CD4-positive, alpha-beta T cell treated with Interleukin-15 for 4 hours (primary cell): ENCODE results near the gene BUB1B.
"Not testable (repeated sequence)": the region's sequence is repeated elsewhere in the genome, so short reads cannot be mapped to it uniquely, and the experiment has no call there.

Experiments used
- DNase-seq: peaks from one replicate; pipeline ENCODE4 v3.0.0-alpha.2; 2020; ENCODE audit warnings: low spot score

BUB1B gene

GRCh38 chr15:40136470-40137302 lies 24.2 kb upstream of the BUB1B start:
- no peak for DNase-seq

GRCh38 chr15:40137303-40138200 lies 23.3 kb upstream of the BUB1B start:
- DNase-seq, result no peak

DNA sequence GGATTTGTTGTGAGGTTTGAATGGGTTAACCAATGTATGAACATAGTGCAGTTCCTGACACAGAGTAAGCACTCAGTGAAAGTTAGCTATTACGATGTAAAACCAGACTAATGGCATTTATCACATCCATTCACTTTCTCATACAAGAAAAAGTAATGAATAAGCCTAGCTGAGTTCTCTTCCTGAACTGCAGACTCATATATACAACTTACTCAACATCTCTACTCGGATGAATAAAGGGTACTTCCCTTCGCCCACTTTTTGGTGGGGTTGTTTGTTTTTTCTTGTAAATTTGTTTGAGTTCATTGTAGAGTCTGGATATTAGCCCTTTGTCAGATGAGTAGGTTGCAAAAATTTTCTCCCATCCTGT lies 22.7 kb upstream of the BUB1B start:
- DNase-seq, result not testable (repeated sequence)

GRCh38 chr15:40142428-40142827 lies 18.4 kb upstream of the BUB1B start:
- DNase-seq, result no peak

DNA sequence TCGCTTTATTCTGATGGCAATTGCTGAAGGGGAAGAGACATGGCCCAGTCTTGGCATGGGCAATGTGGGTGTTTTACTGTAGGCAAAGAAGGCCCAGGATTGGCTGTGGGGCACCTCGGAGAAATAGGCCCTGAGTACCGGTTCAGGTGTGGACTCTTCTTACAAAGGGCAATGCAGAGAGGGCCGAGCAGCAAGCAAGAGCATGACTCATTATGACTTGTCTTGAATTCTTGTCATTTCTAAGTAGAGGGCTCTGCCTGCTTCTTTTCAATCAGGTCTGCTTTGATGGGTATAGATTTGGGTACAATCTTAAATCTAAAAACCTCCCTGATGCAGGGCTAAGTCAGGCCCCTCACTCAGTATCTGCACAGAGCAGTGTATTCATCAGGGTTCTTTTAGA lies 14.8 kb upstream of the BUB1B start:
- DNase-seq, result no peak

GRCh38 chr15:40149339-40149738 lies 11.5 kb upstream of the BUB1B start:
- DNase-seq, result no peak

GRCh38 chr15:40150163-40150925 lies 10.5 kb upstream of the BUB1B start:
- no peak for DNase-seq

DNA sequence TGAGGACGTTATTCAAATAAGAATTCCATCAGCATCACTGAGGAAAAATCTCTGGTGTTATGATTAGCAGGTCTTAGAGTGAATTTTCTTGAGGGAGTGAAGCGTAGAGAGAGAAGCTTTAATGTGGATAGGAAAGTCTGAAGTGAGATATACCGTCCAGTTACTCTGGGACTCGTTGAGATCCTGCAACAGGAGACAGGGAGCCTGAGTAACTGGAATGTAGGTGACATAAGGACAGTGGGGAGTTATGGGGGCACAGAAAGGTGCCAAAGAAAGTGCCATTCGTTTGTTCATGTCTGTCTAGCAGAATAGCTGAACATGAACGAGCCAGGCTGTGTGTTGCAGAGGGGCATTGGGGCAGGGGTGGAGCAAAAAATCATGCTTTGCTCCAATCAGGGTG lies 9.4 kb upstream of the BUB1B start:
- DNase-seq, result no peak

GRCh38 chr15:40151991-40152390 lies 8.9 kb upstream of the BUB1B start:
- no peak for DNase-seq

- DNase-seq, result not testable (repeated sequence)
These were observed 6.0 kb upstream of the BUB1B start for GRCh38 chr15:40154821-40155220.

GRCh38 chr15:40155270-40155910 lies 5.5 kb upstream of the BUB1B start:
- DNase-seq, result no peak

GRCh38 chr15:40157778-40158447 lies 3.0 kb upstream of the BUB1B start:
- DNase-seq, result no peak

- DNase-seq, result no peak
These were observed 848 bp upstream of the BUB1B start for GRCh38 chr15:40160021-40160420.

- DNase-seq, result no peak
These were observed 973 bp downstream of the BUB1B start for GRCh38 chr15:40161693-40162391.

GRCh38 chr15:40162552-40162951 lies 1.7 kb downstream of the BUB1B start:
- DNase-seq, result no peak

DNA sequence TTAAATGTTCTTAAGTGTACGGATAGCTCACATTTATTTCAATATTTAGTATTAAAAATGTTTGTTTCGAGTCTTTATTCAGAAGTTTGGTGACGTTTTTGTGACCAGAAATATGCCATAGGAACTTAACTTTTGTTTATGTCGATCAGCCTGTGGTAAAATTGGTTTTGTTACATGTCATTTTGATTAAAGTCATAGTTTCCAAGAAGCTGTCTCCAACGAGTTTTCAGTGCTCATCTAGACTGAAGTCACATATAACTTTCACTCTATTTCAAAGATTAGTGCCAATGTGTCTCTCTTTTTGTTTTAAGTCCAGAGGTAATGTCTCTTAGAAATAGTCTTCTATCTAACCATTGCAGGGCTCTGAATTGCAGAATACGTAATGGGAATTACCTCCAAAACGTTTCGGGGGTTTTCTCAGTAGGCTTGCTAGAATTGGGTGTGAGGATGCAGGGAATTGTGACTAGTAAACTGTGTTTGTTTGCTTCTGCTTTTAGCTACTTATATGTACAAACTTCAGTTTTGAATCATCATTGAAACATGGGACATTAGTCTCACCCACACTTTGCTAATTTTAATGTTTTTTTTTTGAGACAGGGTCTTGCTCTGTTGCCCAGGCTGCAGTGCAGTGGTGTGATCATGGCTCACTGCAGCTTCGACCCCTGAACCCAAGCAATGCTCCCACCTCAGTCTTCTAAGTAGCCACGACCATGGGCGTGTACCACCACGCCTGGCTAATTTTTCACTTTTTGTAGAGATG lies 3.0 kb downstream of the BUB1B start:
- DNase-seq, result peak; percentile 4

DNA sequence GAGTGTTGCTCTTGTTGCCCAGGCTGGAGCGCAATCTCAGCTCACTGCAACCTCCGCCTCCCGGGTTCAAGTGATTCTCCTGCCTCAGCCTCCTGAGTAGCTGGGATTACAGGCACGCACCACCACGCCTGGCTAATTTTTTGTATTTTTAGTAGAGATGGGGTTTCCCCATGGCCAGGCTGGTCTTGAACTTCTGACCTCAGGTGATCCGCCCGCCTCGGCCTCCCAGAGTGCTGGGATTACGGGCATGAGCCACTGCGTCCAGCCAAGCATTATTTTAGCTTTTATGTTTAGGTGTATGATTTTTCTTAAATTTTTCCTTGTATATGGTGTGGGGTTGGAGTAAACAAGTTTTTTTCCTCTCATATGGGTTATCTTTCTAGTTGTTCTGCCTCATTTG lies 6.5 kb downstream of the BUB1B start:
- DNase-seq, result not testable (repeated sequence)

- no peak for DNase-seq
These were observed 14.3 kb downstream of the BUB1B start for GRCh38 chr15:40175160-40175559.

DNA sequence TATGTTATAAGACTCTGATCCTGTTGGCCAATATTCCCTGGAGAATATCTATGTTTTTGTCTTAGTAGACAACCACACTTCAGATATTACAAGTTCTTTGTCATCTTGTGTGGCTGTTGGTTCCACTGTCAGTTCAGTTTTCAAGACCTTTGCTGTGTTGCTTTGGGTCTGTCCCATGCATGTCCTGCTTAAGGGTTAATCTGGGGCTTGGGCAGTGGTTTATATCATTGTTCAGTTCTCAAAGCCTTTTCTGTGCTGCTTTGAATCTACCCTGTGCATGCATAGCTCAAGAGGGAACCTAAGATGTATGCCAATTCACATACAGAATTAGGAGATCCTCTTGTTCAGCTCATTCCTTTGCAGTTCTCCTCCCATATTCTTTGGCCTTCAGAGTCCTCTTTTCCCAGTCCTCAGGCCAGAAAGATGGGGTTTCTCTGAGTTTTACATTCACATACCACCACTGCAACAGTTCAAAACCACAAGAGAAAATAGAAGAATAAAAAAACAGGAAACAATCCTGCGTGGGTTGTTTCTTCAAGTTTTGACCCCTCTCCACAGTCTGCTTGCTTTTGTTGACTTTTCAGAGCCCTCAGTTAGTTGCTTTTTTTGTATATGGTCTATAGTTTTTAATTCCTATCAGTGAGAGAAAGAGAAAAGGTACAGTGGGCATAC lies 21.6 kb downstream of the BUB1B start:
- DNase-seq, result no peak
